ENCODE results near the gene REEP1.

- TF ChIP-seq CTCF (IDR thresholded peaks at IDR 0.05) (no peak), ZFX (IDR thresholded peaks at IDR 0.05; ENCODE audit: borderline replicate concordance) (no peak)
Measured at GRCh38 chr2:86189782-86190416, 147.5 kb downstream of the REEP1 start.
